Endothelial cell of umbilical vein (primary cell): ENCODE results near the gene ATP2A2. TPM values are rescaled to one million over a fixed set of nuclear protein-coding genes. Genes with fewer than 3 reads are reported as not detected.

ENCODE experiments used
- BruUV-seq: library from RNA; stranded (reverse); fragments of 400-500 nt; replicated peaks from 2 replicates; lab custom pipeline; 2021; lab: Mats Ljungman, UMichigan
- CTCF ChIA-PET: fragments of 300-600, 350-600 bp; sonication (Branson Sonifier 250); formaldehyde crosslinking; loops from one replicate; lab custom pipeline; 2021; ENCODE audit warnings: antibody characterized with exemption, inconsistent platforms; lab: Charles Lee
- POLR2A ChIA-PET: fragments of 300-600, 350-600 bp; sonication (Branson Sonifier 250); formaldehyde crosslinking; loops from one replicate; lab custom pipeline; 2021; ENCODE audit warnings: antibody characterized with exemption, inconsistent platforms; lab: Charles Lee
- DNase-seq: peaks from one replicate; pipeline ENCODE4 v3.0.0-alpha.2; 2011; ENCODE audit warnings: low read depth, low spot score
- FAIRE-seq: peaks from 2 replicates; lab custom pipeline; 2011; peaks lifted over from hg19 to GRCh38; lab: Jason Lieb, UNC
- H2AFZ ChIP-seq: 2 replicates; pipeline ENCODE4 v1.6.0; 2012; ENCODE audit warnings: low read depth, low read length, control low read depth, inconsistent platforms
- H3K27ac ChIP-seq: 2 replicates; pipeline ENCODE4 v1.5.1; 2011; ENCODE audit warnings: low read depth, mild to moderate bottlenecking, control low read depth, low read length, moderate library complexity; ENCODE audit not compliant: insufficient read depth
- H3K27me3 ChIP-seq, 2 experiments: 2 replicates each; pipeline versions ENCODE4 v1.6.0 to v1.6.1; 2011; ENCODE audit warnings: low read length in 2 of 2, mixed read lengths in 1 of 2; ENCODE audit not compliant: control insufficient read depth in 2 of 2, insufficient read depth in 2 of 2
- H3K36me3 ChIP-seq, 2 experiments: 2 replicates in 1 of 2; 3 replicates in 1 of 2; pipeline ENCODE4 v1.5.1; 2011; ENCODE audit warnings: low read length in 2 of 2, mild to moderate bottlenecking in 1 of 2, moderate library complexity in 1 of 2; ENCODE audit not compliant: control insufficient read depth in 2 of 2, insufficient read depth in 2 of 2; ENCODE audit errors: extremely low read depth in 1 of 2
- H3K4me1 ChIP-seq: 3 replicates; pipeline ENCODE4 v1.5.1; 2011; ENCODE audit warnings: mild to moderate bottlenecking, low read length; ENCODE audit not compliant: control insufficient read depth, insufficient read depth; ENCODE audit errors: extremely low read depth
- H3K4me2 ChIP-seq: 2 replicates; pipeline ENCODE4 v1.6.1; 2011; ENCODE audit warnings: low read length, control low read depth, mixed read lengths; ENCODE audit not compliant: insufficient read depth
- H3K4me3 ChIP-seq, 3 experiments: fragments of 200-600 bp in 1 of 3; sonication (generic), shearing (Covaris generic) in 1 of 3; replicated peaks in 1 of 3; 2 replicates each; pipeline ENCODE4 v1.5.1; 2011 to 2016; ENCODE audit warnings: control low read depth in 3 of 3, low read length in 3 of 3, mild to moderate bottlenecking in 2 of 3, inconsistent platforms in 1 of 3, low read depth in 1 of 3, moderate library complexity in 1 of 3; ENCODE audit not compliant: insufficient read depth in 1 of 3
- H3K79me2 ChIP-seq: 2 replicates; pipeline ENCODE4 v1.6.0; 2012; ENCODE audit warnings: low read length, inconsistent platforms; ENCODE audit not compliant: control insufficient read depth, insufficient read depth
- H3K9ac ChIP-seq: replicated peaks from 2 replicates; pipeline ENCODE3; 2011; ENCODE audit warnings: low read length, control low read depth; ENCODE audit not compliant: insufficient read depth; ENCODE audit errors: extremely low read depth
- H3K9me1 ChIP-seq: replicated peaks from 3 replicates; pipeline ENCODE4 v1.6.0; 2011; ENCODE audit warnings: mild to moderate bottlenecking, low read length; ENCODE audit not compliant: control insufficient read depth, insufficient read depth; ENCODE audit errors: extremely low read depth
- H3K9me3 ChIP-seq: replicated peaks from 2 replicates; pipeline ENCODE4 v1.5.1; 2012; ENCODE audit warnings: low read length, inconsistent platforms; ENCODE audit not compliant: control insufficient read depth, insufficient read depth
- H4K20me1 ChIP-seq: replicated peaks from 2 replicates; pipeline ENCODE3; 2011; ENCODE audit warnings: mild to moderate bottlenecking, low read length; ENCODE audit not compliant: control insufficient read depth, insufficient read depth; ENCODE audit errors: extremely low read depth
- CTCF ChIP-seq, 2 donors: IDR thresholded peaks; 1 replicate in 1 of 2; 2 replicates in 1 of 2; pipeline ENCODE4 v1.5.1; 2011; ENCODE audit warnings: low read length in 2 of 2, mild to moderate bottlenecking in 2 of 2, moderate library complexity in 2 of 2, control low read depth in 1 of 2, inconsistent platforms in 1 of 2, low read depth in 1 of 2; ENCODE audit not compliant: insufficient read depth in 1 of 2; ENCODE audit errors: extremely low read depth in 1 of 2
- JUN ChIP-seq: IDR thresholded peaks from 2 replicates; pipeline ENCODE4 v1.6.1; 2011; ENCODE audit warnings: borderline replicate concordance, low read depth; ENCODE audit not compliant: insufficient read length, insufficient read depth
- dilution Hi-C: fragments of 300-500 bp; cut with MboI; formaldehyde crosslinking; loops from one replicate; pipeline ENCODE4 v1.15.0; 2019; ENCODE audit warnings: low sequenced_read_pairs; ENCODE audit not compliant: extremely low pct_ligation_motif_present
- intact Hi-C: fragments of 100-400 bp; cut with micrococcal nuclease; formaldehyde crosslinking; loops from one replicate; pipeline ENCODE4 v1.10.0; 2022
- polyA plus RNA-seq, 4 experiments: library from polyadenylated mRNA; depleted of rRNA in 3 of 4; stranded (reverse) in 3 of 4; unstranded in 1 of 4; fragments of >200 nt; gene quantifications; 2 replicates each; pipeline versions ENCODE4 v1.2.1 to v1.2.3, GENCODE V29; 2011 to 2012; ENCODE audit warnings: missing spikeins in 1 of 4
- total RNA-seq: library from RNA; stranded (reverse); gene quantifications from 2 replicates; pipeline ENCODE4 v1.2.3, GENCODE V29; 2021
- TF ChIP-seq, protein P1 (sequence below): IDR thresholded peaks from 2 replicates; pipeline ENCODE4 v1.6.1; 2011; ENCODE audit not compliant: insufficient read depth, insufficient read length

Gene ATP2A2
- total and polyA plus RNA-seq, 2 donors (not counting 3 experiments of a cell fraction or from before 2014, with no cell fraction given) = 102 to 239 TPM

DNA sequence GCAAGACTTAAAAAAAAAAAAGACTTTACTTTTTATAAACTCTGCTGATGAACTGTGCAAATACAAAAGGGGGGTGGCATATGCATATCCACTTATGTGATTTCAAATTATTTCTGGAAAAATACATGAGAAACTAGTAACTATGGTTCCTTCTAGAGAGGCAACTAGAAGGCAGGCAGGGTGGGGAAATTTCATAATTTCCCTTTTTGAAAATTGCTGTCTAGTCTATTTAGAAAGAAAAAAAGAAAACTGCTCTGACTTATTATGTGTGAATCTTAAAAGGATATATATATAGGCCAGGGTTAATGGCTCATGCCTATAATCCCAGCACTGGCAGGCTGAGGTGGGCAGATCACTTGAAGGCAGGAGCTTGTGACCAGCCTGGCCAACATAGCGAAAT, 80.2 kb downstream of the ATP2A2 start:
- Histone ChIP-seq H3K79me2 (no peaks in the 10 kb centered on the region), H3K27me3 (no peaks in the 10 kb centered on the region), H3K4me3 (no peak overlapping the region), H3K9me3 (no peaks in the 10 kb centered on the region), H3K4me1 (no peaks in the 10 kb centered on the region), H3K9me1 (no peaks in the 10 kb centered on the region), H3K36me3 (no peaks in the 10 kb centered on the region), H4K20me1 (no peaks in the 10 kb centered on the region), H3K4me2 (no peak overlapping the region), H3K27ac (no peak overlapping the region), H3K9ac (no peak overlapping the region), H2AFZ (no peak overlapping the region)
- no TSS peak for BruUV-seq
- FAIRE-seq (no peak), DNase-seq (no peak)
- TF ChIP-seq JUN (no peak), CTCF (IDR thresholded peaks at IDR 0.05; ENCODE audit: extremely low read depth in 1 of 2, insufficient read depth in 1 of 2, low read depth in 1 of 2, low read length in 2 of 2) (no peak)
- TF ChIP-seq, protein P1, sequence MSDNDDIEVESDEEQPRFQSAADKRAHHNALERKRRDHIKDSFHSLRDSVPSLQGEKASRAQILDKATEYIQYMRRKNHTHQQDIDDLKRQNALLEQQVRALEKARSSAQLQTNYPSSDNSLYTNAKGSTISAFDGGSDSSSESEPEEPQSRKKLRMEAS = no peak
- CTCF ChIA-PET = interaction anchor here (1.6 kb wide), 1 partner anchor 70 kb away, joined by 5 read pairs; no protein-coding TSS in a partner anchor
- POLR2A ChIA-PET = no interaction called here
- intact Hi-C loops (no loop called here), dilution Hi-C loops (no loop called here)
